GM20000 (cell line): ENCODE results near the gene USB1.

Experiments
- DNase-seq: peaks from one replicate; pipeline ENCODE4 v3.0.0; 2012; ENCODE audit warnings: low spot score
- TF ChIP-seq, protein P1 (sequence below): IDR thresholded peaks from 2 replicates; pipeline ENCODE4 v1.5.1; 2012; ENCODE audit warnings: mild to moderate bottlenecking, control low read depth; ENCODE audit errors: extremely low read depth, missing control alignments

Gene USB1

DNA sequence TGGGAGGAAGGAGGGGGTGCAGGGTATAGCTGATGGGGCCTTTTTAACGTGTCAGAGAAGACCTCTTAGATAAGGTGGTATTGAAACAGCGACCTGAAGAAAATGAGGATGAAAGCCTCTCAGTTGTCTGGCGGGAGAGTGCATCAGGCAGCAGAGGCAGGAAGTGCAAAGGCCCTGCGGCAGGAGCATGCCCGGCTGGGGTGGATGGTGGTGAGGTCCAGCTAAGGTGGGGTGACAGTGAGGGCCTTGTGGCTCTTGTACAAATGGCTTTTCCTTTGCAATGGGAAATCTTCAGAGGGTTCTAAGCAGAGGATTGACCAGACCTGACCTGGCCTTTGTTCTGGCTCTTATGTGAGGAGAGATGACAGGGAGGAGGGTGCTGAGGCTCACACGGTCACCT lies 35.7 kb downstream of the USB1 start:
- no peak for DNase-seq
- TF ChIP-seq, protein P1, sequence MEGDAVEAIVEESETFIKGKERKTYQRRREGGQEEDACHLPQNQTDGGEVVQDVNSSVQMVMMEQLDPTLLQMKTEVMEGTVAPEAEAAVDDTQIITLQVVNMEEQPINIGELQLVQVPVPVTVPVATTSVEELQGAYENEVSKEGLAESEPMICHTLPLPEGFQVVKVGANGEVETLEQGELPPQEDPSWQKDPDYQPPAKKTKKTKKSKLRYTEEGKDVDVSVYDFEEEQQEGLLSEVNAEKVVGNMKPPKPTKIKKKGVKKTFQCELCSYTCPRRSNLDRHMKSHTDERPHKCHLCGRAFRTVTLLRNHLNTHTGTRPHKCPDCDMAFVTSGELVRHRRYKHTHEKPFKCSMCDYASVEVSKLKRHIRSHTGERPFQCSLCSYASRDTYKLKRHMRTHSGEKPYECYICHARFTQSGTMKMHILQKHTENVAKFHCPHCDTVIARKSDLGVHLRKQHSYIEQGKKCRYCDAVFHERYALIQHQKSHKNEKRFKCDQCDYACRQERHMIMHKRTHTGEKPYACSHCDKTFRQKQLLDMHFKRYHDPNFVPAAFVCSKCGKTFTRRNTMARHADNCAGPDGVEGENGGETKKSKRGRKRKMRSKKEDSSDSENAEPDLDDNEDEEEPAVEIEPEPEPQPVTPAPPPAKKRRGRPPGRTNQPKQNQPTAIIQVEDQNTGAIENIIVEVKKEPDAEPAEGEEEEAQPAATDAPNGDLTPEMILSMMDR, result no peak

GRCh38 chr16:58037365-58038057 lies 36.3 kb downstream of the USB1 start:
- peak; percentile 15 for DNase-seq
- TF ChIP-seq, protein P1, result no peak

DNA sequence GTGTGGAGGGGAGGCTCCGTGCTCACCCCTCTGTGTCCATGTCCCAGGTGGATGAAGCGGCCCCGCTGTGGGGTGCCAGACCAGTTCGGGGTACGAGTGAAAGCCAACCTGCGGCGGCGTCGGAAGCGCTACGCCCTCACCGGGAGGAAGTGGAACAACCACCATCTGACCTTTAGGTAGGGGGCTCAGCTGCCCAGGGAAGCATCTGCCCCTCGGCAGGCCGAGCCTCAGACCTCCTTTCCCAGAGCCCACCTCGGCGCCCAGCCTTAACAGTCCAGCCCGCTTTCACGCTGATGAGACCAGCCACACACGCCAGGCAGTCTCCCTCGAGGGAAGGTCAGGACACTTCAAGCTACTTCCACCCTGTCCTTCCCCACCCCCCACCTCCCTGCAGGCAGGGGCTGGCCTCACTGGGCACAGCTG lies 37.0 kb downstream of the USB1 start:
- TF ChIP-seq, protein P1, result no peak
- peak; percentile 15 for DNase-seq

GRCh38 chr16:58039829-58040495 lies 38.8 kb downstream of the USB1 start:
- TF ChIP-seq, protein P1, result no peak
- DNase-seq, result no peak

DNA sequence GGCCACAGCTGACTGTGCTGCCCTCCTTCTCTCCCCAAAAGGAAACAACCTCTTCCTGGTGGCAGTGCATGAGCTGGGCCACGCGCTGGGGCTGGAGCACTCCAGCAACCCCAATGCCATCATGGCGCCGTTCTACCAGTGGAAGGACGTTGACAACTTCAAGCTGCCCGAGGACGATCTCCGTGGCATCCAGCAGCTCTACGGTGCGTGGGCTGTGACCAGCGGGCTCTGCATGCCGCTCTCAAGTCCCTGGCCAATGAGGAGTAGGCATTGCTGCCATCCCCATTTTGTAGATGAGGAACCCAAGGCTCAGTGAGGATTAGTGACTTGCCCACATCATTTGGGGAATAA lies 39.3 kb downstream of the USB1 start:
- TF ChIP-seq, protein P1, result no peak
- DNase-seq, result no peak

GRCh38 chr16:58040945-58041627 lies 39.9 kb downstream of the USB1 start:
- TF ChIP-seq, protein P1, result no peak
- DNase-seq, result no peak

DNA sequence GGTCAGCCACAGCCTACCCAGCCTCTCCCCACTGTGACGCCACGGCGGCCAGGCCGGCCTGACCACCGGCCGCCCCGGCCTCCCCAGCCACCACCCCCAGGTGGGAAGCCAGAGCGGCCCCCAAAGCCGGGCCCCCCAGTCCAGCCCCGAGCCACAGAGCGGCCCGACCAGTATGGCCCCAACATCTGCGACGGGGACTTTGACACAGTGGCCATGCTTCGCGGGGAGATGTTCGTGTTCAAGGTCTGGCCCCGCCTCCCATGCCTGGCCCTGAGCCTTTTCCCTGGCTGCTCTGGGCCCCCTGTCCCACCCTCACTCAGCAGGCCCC lies 40.4 kb downstream of the USB1 start:
- no peak for DNase-seq
- TF ChIP-seq, protein P1, result no peak
